Parathyroid adenoma (tissue), 2 donors: ENCODE results near the gene BRD9.
"Not testable (repeated sequence)": the region's sequence is repeated elsewhere in the genome, so short reads cannot be mapped to it uniquely, and the experiment has no call there.

Source experiments
- H2AFZ ChIP-seq: fragments of 300-600 bp; sonication (generic); one replicate; pipeline ENCODE4 v1.7.0; 2017; ENCODE audit warnings: antibody characterized with exemption, mild to moderate bottlenecking
- H3K27ac ChIP-seq: fragments of 300-600 bp; sonication (generic); one replicate; pipeline ENCODE4 v1.7.0; 2017
- H3K27me3 ChIP-seq: fragments of 300-600 bp; sonication (generic); one replicate; pipeline ENCODE4 v1.7.0; 2017; ENCODE audit warnings: low read length; ENCODE audit not compliant: control insufficient read depth, insufficient read depth
- H3K36me3 ChIP-seq: fragments of 300-600 bp; sonication (generic); one replicate; pipeline ENCODE4 v1.7.0; 2017; ENCODE audit warnings: low read length; ENCODE audit not compliant: control insufficient read depth, insufficient read depth
- H3K4me1 ChIP-seq: fragments of 300-600 bp; sonication (generic); one replicate; pipeline ENCODE4 v1.7.0; 2017; ENCODE audit warnings: control low read depth
- H3K4me2 ChIP-seq: fragments of 300-600 bp; sonication (generic); one replicate; pipeline ENCODE4 v1.7.0; 2017; ENCODE audit warnings: low read length
- H3K4me3 ChIP-seq: fragments of 300-600 bp; sonication (generic); one replicate; pipeline ENCODE4 v1.7.0; 2017; ENCODE audit warnings: low read depth, low read length
- H3K79me2 ChIP-seq: fragments of 300-600 bp; sonication (generic); one replicate; pipeline ENCODE4 v1.7.0; 2017; ENCODE audit warnings: control low read depth
- H3K9ac ChIP-seq: fragments of 300-600 bp; sonication (generic); one replicate; pipeline ENCODE4 v1.7.0; 2017; ENCODE audit warnings: mild to moderate bottlenecking
- H3K9me3 ChIP-seq: fragments of 300-600 bp; sonication (generic); one replicate; pipeline ENCODE4 v1.7.0; 2017; ENCODE audit warnings: low read length; ENCODE audit not compliant: control insufficient read depth
- CTCF ChIP-seq: fragments of 300-600 bp; sonication (generic); IDR thresholded peaks from one replicate; pipeline ENCODE4 v1.7.0; 2017; ENCODE audit warnings: antibody characterized with exemption, mild to moderate bottlenecking
- donor health status: primary hyperparathyroidism.

BRD9 gene

GRCh38 chr5:840118-840973, 52.3 kb downstream of the BRD9 start:
- H3K36me3 ChIP-seq, H3K4me1 ChIP-seq, H3K4me3 ChIP-seq, H3K27me3 ChIP-seq, H3K79me2 ChIP-seq, H3K9ac ChIP-seq, H3K9me3 ChIP-seq, H2AFZ ChIP-seq, H3K4me2 ChIP-seq, H3K27ac ChIP-seq: not testable (repeated sequence)

DNA sequence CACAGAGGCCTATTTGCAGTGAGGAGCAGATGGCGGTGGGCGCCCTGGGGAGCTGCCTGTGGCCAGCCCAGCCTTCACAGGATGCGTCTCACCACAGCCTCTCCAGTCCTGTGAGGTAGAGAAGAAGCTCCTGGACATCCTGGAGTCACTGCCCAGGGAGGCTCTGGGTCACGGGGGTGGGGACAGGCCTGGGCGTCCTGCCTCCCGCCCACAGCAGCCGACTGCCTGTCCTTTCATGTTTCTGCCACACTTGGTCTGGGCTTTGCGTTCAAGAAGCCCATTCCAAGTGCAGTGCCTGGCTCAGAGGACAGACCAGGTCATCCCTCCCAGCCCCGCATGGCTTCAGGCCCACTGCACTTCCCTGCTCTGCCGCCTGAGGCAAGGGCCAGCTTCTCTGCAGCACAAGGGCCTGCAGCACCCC, 54.2 kb downstream of the BRD9 start:
- not testable (repeated sequence) for H3K9ac ChIP-seq, H3K4me3 ChIP-seq, H3K36me3 ChIP-seq, H2AFZ ChIP-seq, H3K9me3 ChIP-seq, H3K4me1 ChIP-seq, H3K27ac ChIP-seq, H3K27me3 ChIP-seq, H3K79me2 ChIP-seq, H3K4me2 ChIP-seq

- not testable (repeated sequence) for H3K36me3 ChIP-seq
These were observed 54.9 kb downstream of the BRD9 start for GRCh38 chr5:837621-838121.

GRCh38 chr5:835933-836612, 56.5 kb downstream of the BRD9 start:
- H3K27ac ChIP-seq = peak overlapping the region; percentile 17
- not testable (repeated sequence) for H2AFZ ChIP-seq, H3K4me2 ChIP-seq, H3K27me3 ChIP-seq, H3K36me3 ChIP-seq, H3K4me1 ChIP-seq, H3K9ac ChIP-seq, H3K4me3 ChIP-seq, H3K9me3 ChIP-seq, H3K79me2 ChIP-seq

More at GRCh38 chr5:837621-838121, 54.9 kb downstream of the BRD9 start:
- H3K4me2 ChIP-seq, H3K9ac ChIP-seq, H3K79me2 ChIP-seq, H3K4me3 ChIP-seq, H2AFZ ChIP-seq, H3K27ac ChIP-seq, H3K4me1 ChIP-seq, H3K9me3 ChIP-seq, H3K27me3 ChIP-seq: not testable (repeated sequence)

DNA sequence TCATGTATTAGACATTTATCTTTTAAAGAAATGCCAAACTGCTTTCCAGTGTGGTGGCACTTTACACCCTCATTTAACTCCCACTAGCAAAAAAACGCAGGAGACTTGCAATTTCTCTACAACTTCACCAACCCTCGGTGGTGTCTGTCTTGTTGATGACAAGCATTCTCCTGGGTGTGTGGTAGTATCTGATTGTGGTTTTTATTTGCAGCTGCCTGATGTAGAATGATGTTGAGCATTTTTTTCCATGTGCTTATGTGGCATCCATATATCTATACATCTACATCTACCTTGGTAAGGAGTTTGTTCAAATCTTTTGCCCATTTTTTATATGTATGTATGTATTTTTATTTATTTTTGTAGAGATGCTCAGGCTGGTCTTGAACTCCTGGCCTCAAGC, 58.6 kb downstream of the BRD9 start:
- not testable (repeated sequence) for H3K27me3 ChIP-seq, H3K4me3 ChIP-seq, H3K4me2 ChIP-seq, H3K79me2 ChIP-seq, H3K9me3 ChIP-seq, H2AFZ ChIP-seq, H3K9ac ChIP-seq, H3K36me3 ChIP-seq, H3K4me1 ChIP-seq, H3K27ac ChIP-seq

GRCh38 chr5:828194-828593, 64.4 kb downstream of the BRD9 start:
- not testable (repeated sequence) for H3K27ac ChIP-seq, H3K4me1 ChIP-seq

GRCh38 chr5:825544-825943, 67.1 kb downstream of the BRD9 start:
- not testable (repeated sequence) for H3K4me2 ChIP-seq, H3K4me3 ChIP-seq, H2AFZ ChIP-seq, H3K79me2 ChIP-seq, H3K4me1 ChIP-seq, H3K27me3 ChIP-seq, H3K36me3 ChIP-seq, H3K27ac ChIP-seq, H3K9ac ChIP-seq, H3K9me3 ChIP-seq

More at GRCh38 chr5:828194-828593, 64.4 kb downstream of the BRD9 start:
- not testable (repeated sequence) for H3K36me3 ChIP-seq, H3K79me2 ChIP-seq, H3K27me3 ChIP-seq, H3K4me2 ChIP-seq, H3K9me3 ChIP-seq, H2AFZ ChIP-seq, H3K4me3 ChIP-seq, H3K9ac ChIP-seq

DNA sequence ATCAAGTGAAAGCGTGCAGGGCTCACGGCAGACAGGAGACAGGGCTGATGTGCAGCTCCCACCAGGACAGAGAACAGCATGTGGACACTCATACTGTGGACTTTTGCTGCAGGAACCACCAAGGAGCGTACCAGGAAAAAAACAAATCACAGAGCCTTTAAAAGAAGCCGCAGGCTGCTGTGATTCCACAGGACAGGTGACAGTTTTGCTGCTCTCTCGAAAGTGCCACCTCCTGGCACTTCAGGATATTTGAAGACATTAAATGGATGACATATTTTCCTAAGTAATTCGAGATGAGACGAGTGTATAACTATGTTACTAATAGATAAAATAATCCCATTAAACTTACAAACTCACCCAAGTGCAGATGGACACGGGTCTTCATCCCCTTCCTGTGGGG, 71.1 kb downstream of the BRD9 start:
- Histone ChIP-seq H3K36me3 (no peaks in the 10 kb centered on the region), H3K4me2 (no peak overlapping the region), H3K9me3 (no peaks in the 10 kb centered on the region), H2AFZ (no peak overlapping the region), H3K79me2 (no peaks in the 10 kb centered on the region), H3K4me1 (no peaks in the 10 kb centered on the region), H3K27me3 (no peaks in the 10 kb centered on the region), H3K27ac (no peak overlapping the region), H3K4me3 (no peak overlapping the region), H3K9ac (no peak overlapping the region)
- TF ChIP-seq CTCF = no peak
